HepG2 (cell line): ENCODE measurements around the gene VPS52. TPM values are rescaled to one million over a fixed set of nuclear protein-coding genes. Genes with fewer than 3 reads are reported as not detected.

Experiments used
- ATAC-seq: fragments of 200-7000 bp; cut with Tn5 transposase; 3 replicates; pipeline ENCODE4 v1.9.1; 2020; ENCODE audit warnings: mild to moderate bottlenecking, moderate library complexity
- BruUV-seq: library from RNA; stranded (reverse); fragments of 400-500 nt; replicated peaks from 2 replicates; lab custom pipeline; 2021; lab: Mats Ljungman, UMichigan
- CTCF ChIA-PET: fragments of 300-600 bp; formaldehyde crosslinking; extraction: SDS; loops from one replicate; lab custom pipeline; 2021; ENCODE audit warnings: low total read pairs, inconsistent platforms, low intra/inter-chr PET ratio; lab: Yijun Ruan, JAX
- POLR2A ChIA-PET: fragments of 350-600 bp; sonication (Branson Sonifier 250); formaldehyde crosslinking; loops from one replicate; lab custom pipeline; 2020; ENCODE audit warnings: antibody characterized with exemption, inconsistent platforms; lab: Yijun Ruan, JAX
- DNase-seq: peaks from one replicate; pipeline ENCODE4 v3.0.0-alpha.2; 2015; ENCODE audit warnings: low spot score
- FAIRE-seq: peaks from 3 replicates; lab custom pipeline; 2011; peaks lifted over from hg19 to GRCh38; lab: Jason Lieb, UNC
- H2AFZ ChIP-seq: one replicate; pipeline ENCODE4 v1.6.1; 2011; ENCODE audit warnings: low read length, inconsistent platforms
- H3K27ac ChIP-seq: fragments of 300-600 bp; 3 replicates; pipeline ENCODE4 v1.8.0; 2011; ENCODE audit warnings: mixed run types, mild to moderate bottlenecking, mixed read lengths, low read length, inconsistent platforms; ENCODE audit not compliant: insufficient read depth; ENCODE audit errors: extremely low read length
- H3K27me3 ChIP-seq, 2 experiments: fragments of 200-600 bp in 1 of 2; 2 replicates in 1 of 2; 3 replicates in 1 of 2; pipeline versions ENCODE4 v1.6.0 to v1.8.0; 2011; ENCODE audit warnings: low read length in 2 of 2, mild to moderate bottlenecking in 2 of 2, moderate library complexity in 2 of 2, inconsistent platforms in 1 of 2; ENCODE audit not compliant: insufficient read depth in 2 of 2, control insufficient read depth in 1 of 2
- H3K36me3 ChIP-seq, 2 experiments: fragments of 200-600 bp in 1 of 2; replicated peaks in 1 of 2; 2 replicates in 1 of 2; 3 replicates in 1 of 2; pipeline versions ENCODE4 v1.5.1 to v1.8.0; 2011; ENCODE audit warnings: low read length in 2 of 2, inconsistent platforms in 1 of 2; ENCODE audit not compliant: insufficient read depth in 2 of 2, control insufficient read depth in 1 of 2
- H3K4me1 ChIP-seq: 2 replicates; pipeline ENCODE4 v1.5.1; 2012; ENCODE audit warnings: low read length, inconsistent platforms; ENCODE audit not compliant: insufficient read depth
- H3K4me2 ChIP-seq: 2 replicates; pipeline ENCODE4 v1.6.0; 2011; ENCODE audit warnings: low read depth, low read length, inconsistent platforms
- H3K4me3 ChIP-seq, 3 experiments: fragments of 200-600 bp in 1 of 3; sonication (generic), shearing (Covaris generic) in 1 of 3; replicated peaks in 1 of 3; 2 replicates each; pipeline ENCODE4 v1.5.1; 2011 to 2016; ENCODE audit warnings: low read length in 3 of 3, inconsistent platforms in 2 of 3, low read depth in 2 of 3, mild to moderate bottlenecking in 2 of 3, control low read depth in 1 of 3, mixed read lengths in 1 of 3; ENCODE audit not compliant: insufficient read depth in 1 of 3
- H3K79me2 ChIP-seq: one replicate; pipeline ENCODE4 v1.6.1; 2011; ENCODE audit warnings: low read length, inconsistent platforms; ENCODE audit not compliant: insufficient read depth
- H3K9ac ChIP-seq: 2 replicates; pipeline ENCODE4 v1.6.0; 2011; ENCODE audit warnings: mild to moderate bottlenecking, low read depth, low read length, inconsistent platforms; ENCODE audit not compliant: insufficient read depth
- H3K9me3 ChIP-seq: 2 replicates; pipeline ENCODE4 v1.5.1; 2012; ENCODE audit warnings: mild to moderate bottlenecking, low read length
- H4K20me1 ChIP-seq: 2 replicates; pipeline ENCODE4 v1.6.0; 2011; ENCODE audit warnings: inconsistent platforms, mild to moderate bottlenecking, low read length, moderate library complexity; ENCODE audit not compliant: insufficient read depth
- GFI1 ChIP-seq: sonication (generic); formaldehyde crosslinking; IDR thresholded peaks from 2 replicates; pipeline ENCODE4 v1.5.0; 2020; ENCODE audit warnings: missing genetic modification reagents, mild to moderate bottlenecking, borderline replicate concordance
- KDM3A ChIP-seq: IDR thresholded peaks from 2 replicates; pipeline ENCODE4 v1.6.1; 2018; ENCODE audit warnings: low read depth, missing compliant biosample characterization
- PAF1 ChIP-seq: IDR thresholded peaks from 2 replicates; pipeline ENCODE4 v1.6.1; 2016; ENCODE audit warnings: missing genetic modification reagents, missing compliant biosample characterization
- PTBP1 ChIP-seq: fragments of 200-400 bp; formaldehyde crosslinking; IDR thresholded peaks from 2 replicates; pipeline ENCODE4 v1.6.1; 2018; ENCODE audit warnings: low read length, low read depth; ENCODE audit not compliant: poor library complexity, severe bottlenecking
- YEATS4 ChIP-seq: sonication (generic); formaldehyde crosslinking; IDR thresholded peaks from 2 replicates; pipeline ENCODE4 v1.4.0; 2020; ENCODE audit warnings: missing genetic modification reagents, borderline replicate concordance
- ZKSCAN1 ChIP-seq: fragments of 150-350 bp; IDR thresholded peaks from 2 replicates; pipeline ENCODE4 v1.6.1; 2014; ENCODE audit warnings: low read length
- ZNF44 ChIP-seq: sonication (generic); formaldehyde crosslinking; IDR thresholded peaks from 2 replicates; pipeline ENCODE4 v1.5.1; 2020; ENCODE audit warnings: mild to moderate bottlenecking, missing genetic modification reagents
- ZNF598 ChIP-seq: sonication (generic); formaldehyde crosslinking; IDR thresholded peaks from 2 replicates; pipeline ENCODE4 v1.5.1; 2020; ENCODE audit warnings: mild to moderate bottlenecking, missing genetic modification reagents, borderline replicate concordance
- ZNF800 ChIP-seq: sonication (generic); formaldehyde crosslinking; IDR thresholded peaks from 2 replicates; pipeline ENCODE4 v1.4.0; 2020; ENCODE audit warnings: missing genetic modification reagents
- WGBS: methylation state at CpG from one replicate; pipeline ENCODE4 v1.1.6; 2017; ENCODE audit warnings: low lambda C conversion rate; 5-methylcytosine and 5-hydroxymethylcytosine counted together
- in situ Hi-C: cut with HindIII; loops from 2 replicates; pipeline ENCODE4 v1.10.0; 2017; ENCODE audit warnings: low pct_unique_long_range_greater_than_20kb; ENCODE audit not compliant: extremely low pct_ligation_motif_present
- intact Hi-C: fragments of 100-400 bp; cut with micrococcal nuclease; formaldehyde crosslinking; loops from one replicate; pipeline ENCODE4 v1.10.0; 2022; ENCODE audit not compliant: unreplicated experiment
- polyA plus RNA-seq, 8 experiments: library from polyadenylated mRNA; depleted of rRNA in 3 of 8; stranded (reverse) in 7 of 8; unstranded in 1 of 8; fragments of >200 nt; fragmentation: Illumina TruSeq in 4 of 8; extraction: Trizol in 4 of 8; gene quantifications; 2 replicates each; pipeline versions ENCODE4 v1.2.1 to v1.2.3, GENCODE V29; 2011 to 2016; ENCODE audit warnings: low read depth in 4 of 8, missing spikeins in 1 of 8, mixed read lengths in 1 of 8; ENCODE audit not compliant: insufficient read depth in 1 of 8
- total RNA-seq, 5 experiments: library from RNA; depleted of rRNA; stranded (reverse); fragments of >200 nt; fragmentation: Illumina TruSeq; extraction: Trizol; gene quantifications; 2 replicates each; pipeline ENCODE4 v1.2.3, GENCODE V29; 2016; ENCODE audit warnings: low read depth in 1 of 5
- TF ChIP-seq, protein P1 (sequence below): sonication (generic); formaldehyde crosslinking; IDR thresholded peaks from 2 replicates; pipeline ENCODE4 v1.5.1; 2020; ENCODE audit warnings: mild to moderate bottlenecking, missing genetic modification reagents
- TF ChIP-seq, protein P2 (sequence below): sonication (generic); formaldehyde crosslinking; IDR thresholded peaks from 2 replicates; pipeline ENCODE4 v1.4.0; 2020; ENCODE audit warnings: missing genetic modification reagents
- TF ChIP-seq, protein P3 (sequence below), 2 experiments: sonication (generic) in 1 of 2; formaldehyde crosslinking in 1 of 2; IDR thresholded peaks; 2 replicates each; pipeline versions ENCODE4 v1.5.1 to v1.6.1; 2011 to 2020; ENCODE audit warnings: borderline replicate concordance in 1 of 2, low read depth in 1 of 2, low read length in 1 of 2, mild to moderate bottlenecking in 1 of 2, missing genetic modification reagents in 1 of 2, moderate library complexity in 1 of 2

The VPS52 gene
- total and polyA plus RNA-seq, 2 of the 13 experiments (the other 11 are each of a cell fraction or from before 2014, with no cell fraction given) = 48.9 to 85.5 TPM

DNA sequence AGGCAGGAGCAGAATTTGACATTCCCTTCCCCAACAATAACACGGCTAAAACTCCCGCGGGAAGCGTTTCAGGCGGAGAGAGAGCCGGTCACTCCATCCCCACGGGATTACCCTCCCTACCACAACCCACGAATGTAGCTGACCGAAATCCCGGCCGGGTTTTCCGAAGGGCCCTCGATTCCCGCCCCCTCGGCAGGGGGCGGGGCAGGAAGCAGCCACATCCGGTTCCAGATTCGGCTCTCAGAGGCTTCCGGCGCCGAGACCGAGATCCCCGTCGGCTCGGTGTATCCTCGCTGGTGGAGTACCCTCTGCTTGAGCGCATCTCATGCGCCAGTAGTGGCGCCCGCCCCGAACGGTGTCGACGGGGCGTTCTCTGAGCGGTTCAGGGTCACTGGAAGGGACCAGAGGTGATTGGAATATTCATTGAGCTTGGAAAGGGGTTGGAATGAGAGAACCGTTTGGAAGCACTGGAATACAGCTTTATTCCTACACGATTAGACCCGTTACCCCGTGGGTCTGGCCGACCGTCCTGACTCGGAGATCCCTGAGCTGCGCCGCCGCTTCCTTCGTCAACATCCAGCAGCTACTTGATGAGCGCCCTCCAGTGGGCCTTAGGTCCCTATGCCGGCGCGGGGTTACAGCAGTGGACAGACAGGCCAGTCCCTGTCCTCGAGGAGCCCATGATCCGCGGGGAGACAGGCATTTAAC lies 27.7 kb upstream of the VPS52 start:
- Histone ChIP-seq H3K4me2 (peak overlapping the region; percentile 92), H3K4me1 (peaks cover 27% of the 10 kb centered on the region), H3K4me3 (peak overlapping the region; percentile 75 to 88 (median 79)), H3K9me3 (no peaks in the 10 kb centered on the region), H3K36me3 (peaks cover 7 to 10% of the 10 kb centered on the region in 2 experiments; a peak in 2 of 5 replicates), H3K27ac (peak overlapping the region; percentile 93), H2AFZ (no peak overlapping the region), H3K27me3 (no peaks in the 10 kb centered on the region; a peak in 1 of 5 replicates), H3K79me2 (peaks cover 12% of the 10 kb centered on the region), H4K20me1 (no peaks in the 10 kb centered on the region), H3K9ac (peak overlapping the region; percentile 92)
- in situ Hi-C loops = loop anchor here (5.0 to 25.0 kb wide), 2 partner anchors 97 to 113 kb away; partner anchors contain the start of genes CUTA, HSD17B8, PHF1 and RXRB
- POLR2A ChIA-PET = interaction anchor here (0.8 to 4.1 kb wide), 16 partner anchors 9 to 328 kb away, joined by 3 to 57 read pairs (median 7); partner anchors contain the start of genes B3GALT4, PFDN6, RING1 and RPS18
- ATAC-seq (peak; percentile 73), FAIRE-seq (peak; percentile 76), DNase-seq (peak; percentile 88)
- 0% methylated on average over 20 of the region's 54 CpGs for WGBS
- CTCF ChIA-PET = interaction anchor here (1.0 to 3.3 kb wide), 4 partner anchors 9 to 176 kb away, joined by 3 to 52 read pairs (median 4); no protein-coding TSS in a partner anchor
- TSS peak; percentile 89 for BruUV-seq
- intact Hi-C loops = loop anchor here (1.0 kb wide), 2 partner anchors 19 to 99 kb away; partner anchors contain the start of genes RXRB and SLC39A7
- TF ChIP-seq, protein P1, sequence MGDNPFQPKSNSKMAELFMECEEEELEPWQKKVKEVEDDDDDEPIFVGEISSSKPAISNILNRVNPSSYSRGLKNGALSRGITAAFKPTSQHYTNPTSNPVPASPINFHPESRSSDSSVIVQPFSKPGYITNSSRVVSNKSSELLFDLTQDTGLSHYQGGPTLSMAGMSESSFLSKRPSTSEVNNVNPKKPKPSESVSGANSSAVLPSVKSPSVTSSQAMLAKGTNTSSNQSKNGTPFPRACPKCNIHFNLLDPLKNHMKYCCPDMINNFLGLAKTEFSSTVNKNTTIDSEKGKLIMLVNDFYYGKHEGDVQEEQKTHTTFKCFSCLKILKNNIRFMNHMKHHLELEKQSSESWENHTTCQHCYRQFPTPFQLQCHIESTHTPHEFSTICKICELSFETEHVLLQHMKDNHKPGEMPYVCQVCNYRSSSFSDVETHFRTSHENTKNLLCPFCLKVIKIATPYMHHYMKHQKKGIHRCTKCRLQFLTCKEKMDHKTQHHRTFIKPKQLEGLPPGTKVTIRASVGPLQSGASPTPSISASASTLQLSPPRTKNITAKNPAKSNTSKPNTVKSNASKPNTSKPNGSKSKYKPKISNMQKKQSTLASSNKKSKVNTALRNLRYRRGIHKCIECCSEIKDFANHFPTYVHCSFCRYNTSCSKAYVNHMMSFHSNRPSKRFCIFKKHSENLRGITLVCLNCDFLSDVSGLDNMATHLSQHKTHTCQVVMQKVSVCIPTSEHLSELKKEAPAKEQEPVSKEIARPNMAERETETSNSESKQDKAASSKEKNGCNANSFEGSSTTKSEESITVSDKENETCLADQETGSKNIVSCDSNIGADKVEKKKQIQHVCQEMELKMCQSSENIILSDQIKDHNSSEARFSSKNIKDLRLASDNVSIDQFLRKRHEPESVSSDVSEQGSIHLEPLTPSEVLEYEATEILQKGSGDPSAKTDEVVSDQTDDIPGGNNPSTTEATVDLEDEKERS (CRISPR knock-in tag) = peak; percentile 77; the same call in 1 of the 2 replicates
- TF ChIP-seq ZNF800 (CRISPR knock-in tag) (peak; percentile 68; the same call in 1 of the 2 replicates), GFI1 (CRISPR knock-in tag) (peak; percentile 53; the same call in 1 of the 2 replicates), PAF1 (CRISPR knock-in tag) (peak; percentile 74), KDM3A (CRISPR knock-in tag) (peak; percentile 24; the same call in 1 of the 2 replicates), ZNF44 (CRISPR knock-in tag) (peak; percentile 21; the same call in 1 of the 2 replicates), PTBP1 (peak; percentile 79), ZNF598 (no peak; the same call in none of the 2 replicates), ZKSCAN1 (no peak), YEATS4 (CRISPR knock-in tag) (peak; percentile 65)
- TF ChIP-seq, protein P2, sequence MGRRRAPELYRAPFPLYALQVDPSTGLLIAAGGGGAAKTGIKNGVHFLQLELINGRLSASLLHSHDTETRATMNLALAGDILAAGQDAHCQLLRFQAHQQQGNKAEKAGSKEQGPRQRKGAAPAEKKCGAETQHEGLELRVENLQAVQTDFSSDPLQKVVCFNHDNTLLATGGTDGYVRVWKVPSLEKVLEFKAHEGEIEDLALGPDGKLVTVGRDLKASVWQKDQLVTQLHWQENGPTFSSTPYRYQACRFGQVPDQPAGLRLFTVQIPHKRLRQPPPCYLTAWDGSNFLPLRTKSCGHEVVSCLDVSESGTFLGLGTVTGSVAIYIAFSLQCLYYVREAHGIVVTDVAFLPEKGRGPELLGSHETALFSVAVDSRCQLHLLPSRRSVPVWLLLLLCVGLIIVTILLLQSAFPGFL (CRISPR knock-in tag) = 0 out of 2 replicates have a peak, but pooled peaks have one; percentile 64
- TF ChIP-seq, protein P3, sequence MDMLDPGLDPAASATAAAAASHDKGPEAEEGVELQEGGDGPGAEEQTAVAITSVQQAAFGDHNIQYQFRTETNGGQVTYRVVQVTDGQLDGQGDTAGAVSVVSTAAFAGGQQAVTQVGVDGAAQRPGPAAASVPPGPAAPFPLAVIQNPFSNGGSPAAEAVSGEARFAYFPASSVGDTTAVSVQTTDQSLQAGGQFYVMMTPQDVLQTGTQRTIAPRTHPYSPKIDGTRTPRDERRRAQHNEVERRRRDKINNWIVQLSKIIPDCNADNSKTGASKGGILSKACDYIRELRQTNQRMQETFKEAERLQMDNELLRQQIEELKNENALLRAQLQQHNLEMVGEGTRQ (IDR thresholded peaks at IDR 0.05; ENCODE audit: low read depth, low read length) = no peak
- TF ChIP-seq, protein P3 (CRISPR knock-in tag; IDR thresholded peaks at IDR 0.05; ENCODE audit: borderline replicate concordance) = no peak; the same call in 1 of the 2 replicates
